Large intestine (tissue), 3 donors: ENCODE results near the gene GOLGA6L10. TPM values are rescaled to one million over a fixed set of nuclear protein-coding genes. Genes with fewer than 3 reads are reported as not detected.
A peak's percentile ranks its signal among the peaks of the same experiment; 100 is the strongest.
"Not testable (repeated sequence)": the region's sequence is repeated elsewhere in the genome, so short reads cannot be mapped to it uniquely, and the experiment has no call there.

Source experiments
- DNase-seq, 2 donors: peaks; one replicate each; pipeline versions ENCODE4 v3.0.0 to v3.0.0-alpha.2; 2013
- H3K27ac ChIP-seq: one replicate; pipeline ENCODE4 v1.5.1; 2013; ENCODE audit warnings: low read length
- H3K27me3 ChIP-seq: 2 replicates; pipeline ENCODE4 v1.6.1; 2013; ENCODE audit warnings: low read length; ENCODE audit not compliant: control insufficient read depth, insufficient read depth
- H3K36me3 ChIP-seq: 2 replicates; pipeline ENCODE4 v1.6.1; 2013; ENCODE audit warnings: low read length; ENCODE audit not compliant: control insufficient read depth, insufficient read depth
- H3K4me1 ChIP-seq: one replicate; pipeline ENCODE4 v1.6.1; 2013; ENCODE audit warnings: low read length; ENCODE audit not compliant: control insufficient read depth, insufficient read depth
- H3K4me3 ChIP-seq: one replicate; pipeline ENCODE4 v1.5.1; 2013; ENCODE audit warnings: low read length
- H3K9me3 ChIP-seq: one replicate; pipeline ENCODE4 v1.6.1; 2013; ENCODE audit warnings: mild to moderate bottlenecking, low read depth, low read length, moderate library complexity; ENCODE audit not compliant: control insufficient read depth
- WGBS: methylation state at CpG from one replicate; pipeline ENCODE4 v1.1.5; 2013; ENCODE audit warnings: low lambda C conversion rate; ENCODE audit not compliant: insufficient coverage; 5-methylcytosine and 5-hydroxymethylcytosine counted together
- polyA plus RNA-seq: library from polyadenylated mRNA; unstranded; fragments of 120-200 nt; gene quantifications from one replicate; pipeline ENCODE4 v1.2.1, GENCODE V29; 2013

GOLGA6L10 gene
- polyA plus RNA-seq, 1 donor, result 7.4 TPM

DNA sequence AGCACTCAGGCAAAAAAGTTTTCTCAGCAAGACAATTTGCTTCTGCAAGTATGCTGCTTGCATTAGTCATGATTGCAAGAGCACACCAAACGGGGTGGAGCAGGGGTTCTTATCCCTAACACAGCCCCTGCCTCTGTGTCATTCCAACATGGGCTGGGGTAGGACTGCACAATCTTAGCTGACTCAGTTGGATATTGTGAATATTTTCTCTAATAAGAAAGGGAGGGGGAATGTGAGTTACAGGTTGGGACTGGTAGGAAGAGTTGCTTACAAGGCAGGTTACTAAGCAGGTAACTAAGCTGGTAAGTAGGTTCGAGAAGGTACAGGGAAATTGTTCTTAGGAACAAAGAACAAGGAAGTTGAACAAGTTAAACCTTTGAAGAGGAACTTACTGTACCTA, 24.4 kb upstream of the GOLGA6L10 start:
- no CpG with 5 or more reads among the region's 2 CpGs for WGBS
- H3K4me1 ChIP-seq, H3K36me3 ChIP-seq, H3K9me3 ChIP-seq, H3K27ac ChIP-seq, H3K4me3 ChIP-seq, H3K27me3 ChIP-seq: not testable (repeated sequence)
- peak in 1 of 2 donors; percentile 16 for DNase-seq

DNA sequence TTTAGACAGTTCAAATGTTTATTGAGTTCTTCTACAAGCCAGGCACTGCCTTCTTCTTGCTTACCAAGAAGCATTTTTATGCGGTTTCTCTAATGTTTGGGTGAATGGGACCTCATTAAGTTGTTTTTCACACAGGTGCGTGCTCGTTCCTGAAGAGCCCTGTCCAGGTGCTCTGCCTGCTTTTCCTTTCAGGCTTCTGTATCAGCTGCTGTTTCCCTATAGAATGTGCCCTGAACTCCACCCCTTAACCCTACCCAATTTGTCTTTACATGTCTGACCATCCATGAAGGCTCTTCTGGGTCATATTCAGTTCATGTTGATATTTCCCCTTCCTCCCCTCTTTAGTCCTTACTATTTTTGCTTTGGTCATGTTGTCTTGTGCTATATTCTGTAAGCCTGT, 22.4 kb upstream of the GOLGA6L10 start:
- no peaks in the 10 kb centered on the region for H3K27me3 ChIP-seq
- H3K4me3 ChIP-seq, result no peak overlapping the region
- H3K27ac ChIP-seq, result no peak overlapping the region
- no peaks in the 10 kb centered on the region for H3K9me3 ChIP-seq
- 90% methylated on average over 2 of the region's 3 CpGs for WGBS
- no peak for DNase-seq
- no peaks in the 10 kb centered on the region for H3K36me3 ChIP-seq
- no peaks in the 10 kb centered on the region for H3K4me1 ChIP-seq

- not testable (repeated sequence) for DNase-seq, H3K27ac ChIP-seq, H3K9me3 ChIP-seq, H3K36me3 ChIP-seq, H3K4me3 ChIP-seq, H3K4me1 ChIP-seq, H3K27me3 ChIP-seq
- no CpG with 5 or more reads among the region's 3 CpGs for WGBS
Observed at GRCh38 chr15:82367790-82368189, 18.5 kb upstream of the GOLGA6L10 start.

GRCh38 chr15:82365692-82366323, 16.5 kb upstream of the GOLGA6L10 start:
- WGBS, result no CpG with 5 or more reads among the region's 6 CpGs
- DNase-seq, H3K36me3 ChIP-seq: not testable (repeated sequence)

DNA sequence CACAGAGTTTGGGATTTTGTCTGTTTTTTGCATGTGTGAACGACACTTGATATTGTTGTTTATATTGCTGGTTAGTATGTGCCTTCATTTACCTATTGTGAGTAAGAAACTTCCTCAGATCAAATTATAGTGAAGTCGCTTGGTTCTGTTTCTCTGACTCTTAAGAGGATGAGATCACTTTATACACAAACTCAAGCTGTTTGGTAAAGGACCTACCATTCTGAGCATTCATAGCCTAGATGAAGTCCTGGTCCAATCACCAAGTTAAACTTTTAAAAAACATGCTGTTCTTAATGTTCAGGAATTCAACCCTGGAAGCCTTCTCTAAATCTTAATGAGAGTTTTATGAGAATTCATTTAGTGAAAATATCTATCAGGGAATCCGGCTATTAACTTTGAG, 15.3 kb upstream of the GOLGA6L10 start:
- not testable (repeated sequence) for H3K27ac ChIP-seq, H3K36me3 ChIP-seq, H3K4me3 ChIP-seq, DNase-seq, H3K27me3 ChIP-seq, H3K9me3 ChIP-seq, H3K4me1 ChIP-seq
- WGBS, result no CpG with 5 or more reads among the region's 3 CpGs

More at GRCh38 chr15:82365692-82366323, 16.5 kb upstream of the GOLGA6L10 start:
- H3K27me3 ChIP-seq, H3K9me3 ChIP-seq, H3K27ac ChIP-seq, H3K4me1 ChIP-seq, H3K4me3 ChIP-seq: not testable (repeated sequence)

GRCh38 chr15:82362790-82363189, 13.5 kb upstream of the GOLGA6L10 start:
- H3K36me3 ChIP-seq, result not testable (repeated sequence)

GRCh38 chr15:82360618-82361017, 11.3 kb upstream of the GOLGA6L10 start:
- H3K4me1 ChIP-seq, H3K9me3 ChIP-seq, H3K4me3 ChIP-seq, H3K36me3 ChIP-seq, H3K27me3 ChIP-seq, DNase-seq, H3K27ac ChIP-seq: not testable (repeated sequence)
- no CpG with 5 or more reads among the region's 7 CpGs for WGBS

More at GRCh38 chr15:82362790-82363189, 13.5 kb upstream of the GOLGA6L10 start:
- H3K4me1 ChIP-seq, DNase-seq, H3K27ac ChIP-seq, H3K4me3 ChIP-seq, H3K9me3 ChIP-seq, H3K27me3 ChIP-seq: not testable (repeated sequence)
- no CpG with 5 or more reads among the region's 3 CpGs for WGBS

GRCh38 chr15:82355055-82355454, 5.8 kb upstream of the GOLGA6L10 start:
- H3K4me3 ChIP-seq, H3K27me3 ChIP-seq, H3K4me1 ChIP-seq, H3K27ac ChIP-seq, H3K9me3 ChIP-seq, DNase-seq, H3K36me3 ChIP-seq: not testable (repeated sequence)
- WGBS, result no CpG with 5 or more reads among the region's 48 CpGs

GRCh38 chr15:82354546-82354945, 5.3 kb upstream of the GOLGA6L10 start:
- H3K27me3 ChIP-seq, H3K27ac ChIP-seq, H3K4me1 ChIP-seq, H3K9me3 ChIP-seq, DNase-seq, H3K36me3 ChIP-seq: not testable (repeated sequence)
- H3K4me3 ChIP-seq, result peak overlapping the region; percentile 24
- WGBS, result no CpG with 5 or more reads among the region's 12 CpGs

DNA sequence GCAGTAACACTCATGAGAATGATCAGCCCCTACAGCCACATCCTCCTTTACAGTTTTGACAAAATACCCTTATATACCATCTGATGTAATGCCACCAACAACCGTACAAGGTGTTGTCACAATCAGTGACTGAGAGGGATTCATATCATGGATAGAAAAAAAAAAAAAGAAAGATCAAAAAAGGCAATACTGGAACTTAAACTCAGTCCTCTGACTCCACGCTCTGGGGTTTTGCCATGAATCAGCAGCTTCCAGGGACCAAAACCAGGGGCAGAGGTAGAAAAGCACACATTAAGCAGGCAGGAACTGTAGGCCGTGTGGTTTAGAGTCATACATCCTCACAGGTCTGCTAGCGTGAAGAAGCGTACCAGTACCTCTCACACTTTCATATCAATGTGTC, 1.6 kb downstream of the GOLGA6L10 start:
- not testable (repeated sequence) for H3K9me3 ChIP-seq, H3K27me3 ChIP-seq, DNase-seq, H3K4me1 ChIP-seq, H3K27ac ChIP-seq, H3K36me3 ChIP-seq, H3K4me3 ChIP-seq
- WGBS, result 84% methylated on average over 2 of the region's 5 CpGs

DNA sequence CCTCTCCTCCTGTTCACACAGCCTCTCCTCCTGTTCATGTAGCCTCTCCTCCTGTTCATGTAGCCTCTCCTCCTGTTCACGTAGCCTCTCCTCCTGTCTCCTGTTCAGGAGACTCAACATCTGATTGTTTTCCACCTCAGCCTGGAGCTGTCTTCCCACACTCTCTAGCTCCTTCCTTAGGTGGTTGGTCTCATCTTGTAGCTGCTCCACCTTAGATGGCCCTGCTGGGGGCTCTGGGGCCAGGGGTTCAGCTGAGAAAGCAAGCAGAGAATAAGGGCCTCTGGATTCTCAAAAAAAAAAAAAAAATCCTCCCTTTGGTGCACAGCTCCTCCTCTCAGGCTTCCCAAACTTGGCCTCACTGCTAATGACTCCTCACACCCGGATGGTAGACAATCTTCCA, 4.1 kb downstream of the GOLGA6L10 start:
- not testable (repeated sequence) for DNase-seq, H3K27ac ChIP-seq, H3K9me3 ChIP-seq, H3K4me3 ChIP-seq, H3K4me1 ChIP-seq, H3K27me3 ChIP-seq, H3K36me3 ChIP-seq
- no CpG with 5 or more reads among the region's 2 CpGs for WGBS
